Endothelial cell of umbilical vein (primary cell): Measurements from ENCODE around the gene SMG1. TPM values are rescaled to one million over a fixed set of nuclear protein-coding genes. Genes with fewer than 3 reads are reported as not detected.
"Not testable (repeated sequence)": the region's sequence is repeated elsewhere in the genome, so short reads cannot be mapped to it uniquely, and the experiment has no call there.

Source experiments
- BruUV-seq: library from RNA; stranded (reverse); fragments of 400-500 nt; replicated peaks from 2 replicates; lab custom pipeline; 2021; lab: Mats Ljungman, UMichigan
- CTCF ChIA-PET: fragments of 300-600, 350-600 bp; sonication (Branson Sonifier 250); formaldehyde crosslinking; loops from one replicate; lab custom pipeline; 2021; ENCODE audit warnings: antibody characterized with exemption, inconsistent platforms; lab: Charles Lee
- POLR2A ChIA-PET: fragments of 300-600, 350-600 bp; sonication (Branson Sonifier 250); formaldehyde crosslinking; loops from one replicate; lab custom pipeline; 2021; ENCODE audit warnings: antibody characterized with exemption, inconsistent platforms; lab: Charles Lee
- DNase-seq: peaks from one replicate; pipeline ENCODE4 v3.0.0-alpha.2; 2011; ENCODE audit warnings: low read depth, low spot score
- FAIRE-seq: peaks from 2 replicates; lab custom pipeline; 2011; peaks lifted over from hg19 to GRCh38; lab: Jason Lieb, UNC
- H2AFZ ChIP-seq: 2 replicates; pipeline ENCODE4 v1.6.0; 2012; ENCODE audit warnings: low read depth, low read length, control low read depth, inconsistent platforms
- H3K27ac ChIP-seq: 2 replicates; pipeline ENCODE4 v1.5.1; 2011; ENCODE audit warnings: low read depth, mild to moderate bottlenecking, control low read depth, low read length, moderate library complexity; ENCODE audit not compliant: insufficient read depth
- H3K27me3 ChIP-seq, 2 experiments: 2 replicates each; pipeline versions ENCODE4 v1.6.0 to v1.6.1; 2011; ENCODE audit warnings: low read length in 2 of 2, mixed read lengths in 1 of 2; ENCODE audit not compliant: control insufficient read depth in 2 of 2, insufficient read depth in 2 of 2
- H3K36me3 ChIP-seq, 2 experiments: 2 replicates in 1 of 2; 3 replicates in 1 of 2; pipeline ENCODE4 v1.5.1; 2011; ENCODE audit warnings: low read length in 2 of 2, mild to moderate bottlenecking in 1 of 2, moderate library complexity in 1 of 2; ENCODE audit not compliant: control insufficient read depth in 2 of 2, insufficient read depth in 2 of 2; ENCODE audit errors: extremely low read depth in 1 of 2
- H3K4me1 ChIP-seq: 3 replicates; pipeline ENCODE4 v1.5.1; 2011; ENCODE audit warnings: mild to moderate bottlenecking, low read length; ENCODE audit not compliant: control insufficient read depth, insufficient read depth; ENCODE audit errors: extremely low read depth
- H3K4me2 ChIP-seq: 2 replicates; pipeline ENCODE4 v1.6.1; 2011; ENCODE audit warnings: low read length, control low read depth, mixed read lengths; ENCODE audit not compliant: insufficient read depth
- H3K4me3 ChIP-seq, 3 experiments: fragments of 200-600 bp in 1 of 3; sonication (generic), shearing (Covaris generic) in 1 of 3; replicated peaks in 1 of 3; 2 replicates each; pipeline ENCODE4 v1.5.1; 2011 to 2016; ENCODE audit warnings: control low read depth in 3 of 3, low read length in 3 of 3, mild to moderate bottlenecking in 2 of 3, inconsistent platforms in 1 of 3, low read depth in 1 of 3, moderate library complexity in 1 of 3; ENCODE audit not compliant: insufficient read depth in 1 of 3
- H3K79me2 ChIP-seq: 2 replicates; pipeline ENCODE4 v1.6.0; 2012; ENCODE audit warnings: low read length, inconsistent platforms; ENCODE audit not compliant: control insufficient read depth, insufficient read depth
- H3K9ac ChIP-seq: replicated peaks from 2 replicates; pipeline ENCODE3; 2011; ENCODE audit warnings: low read length, control low read depth; ENCODE audit not compliant: insufficient read depth; ENCODE audit errors: extremely low read depth
- H3K9me1 ChIP-seq: replicated peaks from 3 replicates; pipeline ENCODE4 v1.6.0; 2011; ENCODE audit warnings: mild to moderate bottlenecking, low read length; ENCODE audit not compliant: control insufficient read depth, insufficient read depth; ENCODE audit errors: extremely low read depth
- H3K9me3 ChIP-seq: replicated peaks from 2 replicates; pipeline ENCODE4 v1.5.1; 2012; ENCODE audit warnings: low read length, inconsistent platforms; ENCODE audit not compliant: control insufficient read depth, insufficient read depth
- H4K20me1 ChIP-seq: replicated peaks from 2 replicates; pipeline ENCODE3; 2011; ENCODE audit warnings: mild to moderate bottlenecking, low read length; ENCODE audit not compliant: control insufficient read depth, insufficient read depth; ENCODE audit errors: extremely low read depth
- EZH2 ChIP-seq: IDR thresholded peaks from 2 replicates; pipeline ENCODE4 v1.6.1; 2012; ENCODE audit warnings: borderline replicate concordance, low read depth, mild to moderate bottlenecking, moderate library complexity, low read length, inconsistent platforms; ENCODE audit not compliant: severe bottlenecking
- FOS ChIP-seq: IDR thresholded peaks from 2 replicates; pipeline ENCODE4 v1.6.1; 2011; ENCODE audit warnings: mild to moderate bottlenecking, low read length, moderate library complexity, borderline replicate concordance; ENCODE audit not compliant: insufficient read depth
- GATA2 ChIP-seq: IDR thresholded peaks from 2 replicates; pipeline ENCODE4 v1.7.0; 2011; ENCODE audit warnings: low read depth, mild to moderate bottlenecking, moderate library complexity, mixed read lengths, low read length; ENCODE audit not compliant: insufficient read length, insufficient read depth
- MYC ChIP-seq: IDR thresholded peaks from one replicate; pipeline ENCODE4 v1.6.1; 2011; ENCODE audit warnings: mild to moderate bottlenecking, low read depth, low read length
- POLR2A ChIP-seq: IDR thresholded peaks from 2 replicates; pipeline ENCODE4 v1.6.1; 2012; ENCODE audit warnings: low read depth, mild to moderate bottlenecking, control low read depth, low read length
- POLR2AphosphoS5 ChIP-seq: IDR thresholded peaks from 2 replicates; pipeline ENCODE4 v1.6.1; 2012; ENCODE audit warnings: low read depth, mild to moderate bottlenecking, control low read depth, low read length, moderate library complexity; ENCODE audit not compliant: insufficient read depth
- dilution Hi-C: fragments of 300-500 bp; cut with MboI; formaldehyde crosslinking; loops from one replicate; pipeline ENCODE4 v1.15.0; 2019; ENCODE audit warnings: low sequenced_read_pairs; ENCODE audit not compliant: extremely low pct_ligation_motif_present
- intact Hi-C: fragments of 100-400 bp; cut with micrococcal nuclease; formaldehyde crosslinking; loops from one replicate; pipeline ENCODE4 v1.10.0; 2022
- polyA plus RNA-seq, 4 experiments: library from polyadenylated mRNA; depleted of rRNA in 3 of 4; stranded (reverse) in 3 of 4; unstranded in 1 of 4; fragments of >200 nt; gene quantifications; 2 replicates each; pipeline versions ENCODE4 v1.2.1 to v1.2.3, GENCODE V29; 2011 to 2012; ENCODE audit warnings: missing spikeins in 1 of 4
- total RNA-seq: library from RNA; stranded (reverse); gene quantifications from 2 replicates; pipeline ENCODE4 v1.2.3, GENCODE V29; 2021
- TF ChIP-seq, protein P1 (sequence below), 2 donors: IDR thresholded peaks; 1 replicate in 1 of 2; 2 replicates in 1 of 2; pipeline ENCODE4 v1.5.1; 2011; ENCODE audit warnings: low read length in 2 of 2, mild to moderate bottlenecking in 2 of 2, moderate library complexity in 2 of 2, control low read depth in 1 of 2, inconsistent platforms in 1 of 2, low read depth in 1 of 2; ENCODE audit not compliant: insufficient read depth in 1 of 2; ENCODE audit errors: extremely low read depth in 1 of 2

The SMG1 gene
- total and polyA plus RNA-seq, 2 donors (not counting 3 experiments of a cell fraction or from before 2014, with no cell fraction given): 14.0 to 90.8 TPM

DNA sequence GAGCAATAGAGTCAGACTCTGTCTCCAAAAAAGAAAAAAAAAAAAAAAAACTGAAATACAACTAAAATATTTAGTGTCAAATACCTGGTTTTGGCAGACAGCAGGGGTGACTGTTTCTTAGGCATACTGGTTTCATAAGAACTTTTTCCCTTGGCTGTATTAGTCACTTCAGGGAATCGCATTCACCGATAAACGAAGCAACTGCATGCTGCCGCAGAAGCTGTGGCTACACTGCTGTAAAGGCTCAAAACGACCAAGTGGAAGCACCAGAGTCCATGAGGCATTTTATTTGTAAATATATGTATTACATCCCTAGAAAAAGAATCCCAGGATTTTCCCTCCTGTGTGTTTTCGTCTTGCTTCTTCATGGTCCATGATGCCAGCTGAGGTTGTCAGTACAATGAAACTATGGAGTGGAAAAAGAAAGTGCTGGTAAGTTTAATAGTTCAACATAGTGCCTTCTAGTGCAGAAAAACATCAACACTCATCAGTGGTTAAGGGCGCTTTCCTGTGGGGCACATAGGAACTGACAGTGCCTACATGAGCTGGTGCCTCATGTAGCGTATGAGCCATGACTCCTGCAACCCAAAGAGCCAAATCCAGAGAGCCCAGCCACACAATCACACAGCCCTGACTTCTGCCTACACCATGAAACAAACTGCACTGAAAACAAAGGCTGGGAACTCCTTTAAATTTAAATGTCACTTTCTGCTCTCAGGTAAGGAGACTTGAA, 143.3 kb downstream of the SMG1 start:
- H3K9me1 ChIP-seq: no peaks in the 10 kb centered on the region
- no peaks in the 10 kb centered on the region for H3K27me3 ChIP-seq
- POLR2A ChIA-PET: interaction anchor here (0.6 to 0.8 kb wide), 2 partner anchors 18 to 807 kb away, joined by 3 to 4 read pairs; no protein-coding TSS in a partner anchor
- dilution Hi-C loops (loop anchor here (25.0 kb wide), 1 partner anchor 329 kb away; the partner anchor contains the start of gene ITPRIPL2), intact Hi-C loops (loop anchor here (2.0 kb wide), 1 partner anchor 14 kb away; no protein-coding TSS in a partner anchor)
- peaks cover 52% of the 10 kb centered on the region for H3K79me2 ChIP-seq
- H3K9ac ChIP-seq: no peak overlapping the region
- CTCF ChIA-PET: interaction anchor here (0.6 to 1.1 kb wide), 2 partner anchors 13 to 21 kb away, joined by 3 read pairs; no protein-coding TSS in a partner anchor
- DNase-seq: no peak
- peaks cover 24% of the 10 kb centered on the region for H3K4me1 ChIP-seq
- H3K4me2 ChIP-seq: no peak overlapping the region
- no peak overlapping the region for H3K27ac ChIP-seq
- no TSS peak for BruUV-seq
- H4K20me1 ChIP-seq: peaks cover 13% of the 10 kb centered on the region
- peaks cover 27 to 42% of the 10 kb centered on the region in 2 experiments for H3K36me3 ChIP-seq
- no peaks in the 10 kb centered on the region for H3K9me3 ChIP-seq
- no peak overlapping the region for H2AFZ ChIP-seq
- FAIRE-seq: no peak
- TF ChIP-seq GATA2 (no peak), POLR2AphosphoS5 (no peak), POLR2A (no peak), EZH2 (no peak), FOS (no peak), MYC (no peak)
- TF ChIP-seq, protein P1, sequence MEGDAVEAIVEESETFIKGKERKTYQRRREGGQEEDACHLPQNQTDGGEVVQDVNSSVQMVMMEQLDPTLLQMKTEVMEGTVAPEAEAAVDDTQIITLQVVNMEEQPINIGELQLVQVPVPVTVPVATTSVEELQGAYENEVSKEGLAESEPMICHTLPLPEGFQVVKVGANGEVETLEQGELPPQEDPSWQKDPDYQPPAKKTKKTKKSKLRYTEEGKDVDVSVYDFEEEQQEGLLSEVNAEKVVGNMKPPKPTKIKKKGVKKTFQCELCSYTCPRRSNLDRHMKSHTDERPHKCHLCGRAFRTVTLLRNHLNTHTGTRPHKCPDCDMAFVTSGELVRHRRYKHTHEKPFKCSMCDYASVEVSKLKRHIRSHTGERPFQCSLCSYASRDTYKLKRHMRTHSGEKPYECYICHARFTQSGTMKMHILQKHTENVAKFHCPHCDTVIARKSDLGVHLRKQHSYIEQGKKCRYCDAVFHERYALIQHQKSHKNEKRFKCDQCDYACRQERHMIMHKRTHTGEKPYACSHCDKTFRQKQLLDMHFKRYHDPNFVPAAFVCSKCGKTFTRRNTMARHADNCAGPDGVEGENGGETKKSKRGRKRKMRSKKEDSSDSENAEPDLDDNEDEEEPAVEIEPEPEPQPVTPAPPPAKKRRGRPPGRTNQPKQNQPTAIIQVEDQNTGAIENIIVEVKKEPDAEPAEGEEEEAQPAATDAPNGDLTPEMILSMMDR (IDR thresholded peaks at IDR 0.05; ENCODE audit: extremely low read depth in 1 of 2, insufficient read depth in 1 of 2, low read depth in 1 of 2, low read length in 2 of 2): no peak
- H3K4me3 ChIP-seq: no peak overlapping the region

- peaks cover 35% of the 10 kb centered on the region for H3K79me2 ChIP-seq
- DNase-seq, POLR2A ChIA-PET, H3K27ac ChIP-seq, H4K20me1 ChIP-seq, FAIRE-seq, H3K9me3 ChIP-seq, H3K9ac ChIP-seq, intact Hi-C loops, H2AFZ ChIP-seq, H3K4me2 ChIP-seq, BruUV-seq, H3K9me1 ChIP-seq, H3K27me3 ChIP-seq, H3K4me3 ChIP-seq, CTCF ChIA-PET: not testable (repeated sequence)
- dilution Hi-C loops: loop anchor here (25.0 kb wide), 1 partner anchor 331 kb away; the partner anchor contains the start of gene ITPRIPL2
- peaks cover 25 to 31% of the 10 kb centered on the region in 2 experiments for H3K36me3 ChIP-seq
- peaks cover 12% of the 10 kb centered on the region for H3K4me1 ChIP-seq
Measured at GRCh38 chr16:18781232-18781631, 145.0 kb downstream of the SMG1 start.

DNA sequence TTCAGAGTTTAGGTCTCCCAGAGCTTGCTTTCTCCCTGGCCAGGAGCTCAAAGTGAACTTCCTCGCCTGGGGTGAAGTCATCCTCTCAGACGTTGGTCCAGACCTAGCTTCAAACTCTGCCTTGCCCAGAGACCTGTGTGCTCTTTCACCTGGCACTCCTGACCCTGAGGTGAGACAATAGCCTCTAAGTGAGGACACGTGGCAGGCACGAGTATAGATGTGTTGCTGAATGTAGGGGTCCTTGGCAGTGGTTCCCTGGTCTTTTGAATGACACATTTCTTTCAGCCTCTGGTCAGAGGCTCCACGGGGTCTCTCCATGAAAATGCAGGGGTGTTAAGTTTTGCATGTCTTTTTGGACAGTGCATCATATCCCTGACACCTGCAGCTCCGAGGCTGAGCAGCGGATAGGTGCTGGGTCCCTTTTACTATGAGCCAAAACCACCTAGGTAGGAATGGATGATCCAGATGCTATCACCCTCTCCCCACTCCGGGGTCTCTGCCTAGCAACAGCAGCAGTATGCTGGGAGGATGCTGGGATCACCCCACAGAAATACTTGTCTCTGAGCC, 145.7 kb downstream of the SMG1 start:
- DNase-seq, H4K20me1 ChIP-seq, FAIRE-seq, H3K27ac ChIP-seq, CTCF ChIA-PET, H3K9me3 ChIP-seq, H3K4me3 ChIP-seq, H3K4me2 ChIP-seq, H3K4me1 ChIP-seq, H3K27me3 ChIP-seq, H2AFZ ChIP-seq, intact Hi-C loops, POLR2A ChIA-PET, H3K9ac ChIP-seq, H3K9me1 ChIP-seq, BruUV-seq: not testable (repeated sequence)
- H3K79me2 ChIP-seq: peaks cover 28% of the 10 kb centered on the region
- dilution Hi-C loops: loop anchor here (25.0 kb wide), 1 partner anchor 332 kb away; the partner anchor contains the start of gene ITPRIPL2
- H3K36me3 ChIP-seq: peaks cover 22 to 25% of the 10 kb centered on the region in 2 experiments
